Calu3 (cell line): ENCODE data around the gene BBX. TPM values are rescaled to one million over a fixed set of nuclear protein-coding genes. Genes with fewer than 3 reads are reported as not detected.

Source experiments
- BruUV-seq: library from RNA; stranded (reverse); fragments of 400-500 nt; replicated peaks from 2 replicates; lab custom pipeline; 2021; lab: Mats Ljungman, UMichigan
- CTCF ChIA-PET: fragments of 300-600 bp; sonication (Branson Sonifier 250); formaldehyde crosslinking; loops from one replicate; lab custom pipeline; 2022; ENCODE audit warnings: antibody characterized with exemption; lab: Charles Lee
- DNase-seq: peaks from one replicate; pipeline ENCODE4 v3.0.0; 2022
- H3K27ac Mint-ChIP-seq: one replicate; pipeline ENCODE4 v1.8.0; 2022; ENCODE audit warnings: mixed read lengths; ENCODE audit not compliant: unreplicated experiment
- H3K27me3 Mint-ChIP-seq: one replicate; pipeline ENCODE4 v1.8.0; 2022; ENCODE audit warnings: mixed read lengths; ENCODE audit not compliant: unreplicated experiment
- H3K36me3 Mint-ChIP-seq: one replicate; pipeline ENCODE4 v1.8.0; 2022; ENCODE audit warnings: mild to moderate bottlenecking, moderate library complexity, mixed read lengths; ENCODE audit not compliant: insufficient read depth, unreplicated experiment
- H3K4me1 Mint-ChIP-seq: one replicate; pipeline ENCODE4 v1.8.0; 2022; ENCODE audit warnings: mild to moderate bottlenecking, low read depth, mixed read lengths; ENCODE audit not compliant: unreplicated experiment
- H3K4me3 Mint-ChIP-seq: one replicate; pipeline ENCODE4 v1.8.0; 2022; ENCODE audit warnings: mild to moderate bottlenecking, low read depth, moderate library complexity, mixed read lengths; ENCODE audit not compliant: unreplicated experiment
- H3K9me3 Mint-ChIP-seq: one replicate; pipeline ENCODE4 v1.8.0; 2022; ENCODE audit warnings: low read depth, mixed read lengths; ENCODE audit not compliant: unreplicated experiment
- intact Hi-C: fragments of 100-400 bp; cut with micrococcal nuclease; formaldehyde crosslinking; loops from one replicate; pipeline ENCODE4 v1.10.0; 2022; ENCODE audit not compliant: unreplicated experiment
- total RNA-seq: library from RNA; stranded (reverse); gene quantifications from 2 replicates; pipeline ENCODE4 v1.2.3, GENCODE V29; 2022
- TF ChIP-seq, protein P1 (sequence below): fragments of 200-600 bp; IDR thresholded peaks from one replicate; pipeline ENCODE4 v1.8.0; 2022; ENCODE audit warnings: antibody characterized with exemption; ENCODE audit not compliant: unreplicated experiment

Gene BBX
- total RNA-seq, 1 experiment from 2014 or later = 66.9 TPM

DNA sequence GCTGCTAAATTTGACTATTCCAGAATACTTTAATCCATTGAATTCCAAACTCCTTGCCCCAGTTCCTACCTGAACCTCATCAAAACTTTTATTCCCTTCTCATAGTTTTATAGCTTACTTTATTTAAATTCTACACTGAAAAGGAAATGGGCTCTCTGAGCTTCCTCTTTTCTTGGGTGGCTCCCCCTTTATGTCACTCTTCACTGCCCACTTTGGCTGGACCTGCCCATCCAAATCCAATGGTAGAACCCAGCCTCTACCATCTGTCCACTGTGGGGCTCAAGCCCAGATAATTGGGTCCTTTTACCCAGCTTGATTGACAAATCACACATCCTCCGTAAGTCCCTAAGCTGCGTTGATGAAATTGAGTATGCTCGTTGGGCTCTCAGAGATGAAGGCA is 216.5 kb downstream of the BBX start:
- Mint-ChIP-seq H3K27ac (no peak overlapping the region), H3K27me3 (no peaks in the 10 kb centered on the region), H3K9me3 (no peaks in the 10 kb centered on the region), H3K4me3 (no peak overlapping the region), H3K4me1 (no peaks in the 10 kb centered on the region), H3K36me3 (no peaks in the 10 kb centered on the region)
- no peak for DNase-seq
- TF ChIP-seq, protein P1, sequence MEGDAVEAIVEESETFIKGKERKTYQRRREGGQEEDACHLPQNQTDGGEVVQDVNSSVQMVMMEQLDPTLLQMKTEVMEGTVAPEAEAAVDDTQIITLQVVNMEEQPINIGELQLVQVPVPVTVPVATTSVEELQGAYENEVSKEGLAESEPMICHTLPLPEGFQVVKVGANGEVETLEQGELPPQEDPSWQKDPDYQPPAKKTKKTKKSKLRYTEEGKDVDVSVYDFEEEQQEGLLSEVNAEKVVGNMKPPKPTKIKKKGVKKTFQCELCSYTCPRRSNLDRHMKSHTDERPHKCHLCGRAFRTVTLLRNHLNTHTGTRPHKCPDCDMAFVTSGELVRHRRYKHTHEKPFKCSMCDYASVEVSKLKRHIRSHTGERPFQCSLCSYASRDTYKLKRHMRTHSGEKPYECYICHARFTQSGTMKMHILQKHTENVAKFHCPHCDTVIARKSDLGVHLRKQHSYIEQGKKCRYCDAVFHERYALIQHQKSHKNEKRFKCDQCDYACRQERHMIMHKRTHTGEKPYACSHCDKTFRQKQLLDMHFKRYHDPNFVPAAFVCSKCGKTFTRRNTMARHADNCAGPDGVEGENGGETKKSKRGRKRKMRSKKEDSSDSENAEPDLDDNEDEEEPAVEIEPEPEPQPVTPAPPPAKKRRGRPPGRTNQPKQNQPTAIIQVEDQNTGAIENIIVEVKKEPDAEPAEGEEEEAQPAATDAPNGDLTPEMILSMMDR = no peak
- CTCF ChIA-PET = interaction anchor here (0.6 kb wide), 1 partner anchor 56 kb away, joined by 3 read pairs; no protein-coding TSS in a partner anchor
- no TSS peak for BruUV-seq
- intact Hi-C loops = loop anchor here (10.0 kb wide), 1 partner anchor 164 kb away; no protein-coding TSS in a partner anchor

DNA sequence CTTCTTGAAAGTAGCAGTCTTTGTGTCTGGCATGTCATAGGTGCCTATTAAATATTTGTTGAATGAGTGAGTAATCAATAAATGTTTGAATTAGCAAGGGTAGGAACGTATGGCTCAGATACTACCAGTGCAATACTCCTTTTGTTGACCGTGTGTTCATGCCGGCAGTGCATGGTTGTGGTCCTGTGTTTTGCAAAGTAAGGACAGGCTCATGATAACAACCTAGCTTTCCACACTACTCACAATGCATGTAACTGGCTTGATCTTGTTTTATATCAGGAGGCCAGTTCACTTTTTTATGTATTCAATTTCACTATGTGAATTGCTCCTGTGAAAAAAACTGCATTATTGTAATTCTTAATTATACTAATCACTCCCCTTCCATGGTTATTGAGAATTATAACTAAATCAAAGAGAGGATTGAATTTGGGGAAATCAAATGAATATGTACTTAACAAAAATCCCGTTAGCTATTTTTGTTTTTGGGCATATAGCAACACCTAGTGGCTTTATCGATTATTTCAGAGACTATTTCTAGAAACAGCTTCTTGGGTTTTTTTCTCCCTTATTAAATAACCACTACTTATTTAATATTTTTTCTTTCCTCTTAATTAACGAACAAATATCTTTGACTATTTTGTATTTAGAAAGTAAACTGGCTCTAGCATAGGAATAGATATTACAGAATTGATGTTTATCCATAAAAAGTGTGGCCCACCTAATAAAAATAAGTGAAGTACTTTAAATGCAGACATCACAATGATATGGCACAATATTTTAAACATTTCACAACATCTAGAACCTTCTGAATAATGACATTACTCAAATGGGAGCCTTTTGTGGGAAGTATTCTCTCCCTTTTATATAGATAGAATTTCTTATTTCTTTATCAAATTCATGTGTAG is 218.5 kb downstream of the BBX start:
- no peak overlapping the region for H3K27ac Mint-ChIP-seq
- H3K4me3 Mint-ChIP-seq = no peak overlapping the region
- H3K27me3 Mint-ChIP-seq = no peaks in the 10 kb centered on the region
- BruUV-seq = no TSS peak
- H3K4me1 Mint-ChIP-seq = no peaks in the 10 kb centered on the region
- intact Hi-C loops = loop anchor here (5.0 kb wide), 3 partner anchors 49 to 504 kb away; no protein-coding TSS in a partner anchor
- TF ChIP-seq, protein P1 = no peak
- no peaks in the 10 kb centered on the region for H3K9me3 Mint-ChIP-seq
- CTCF ChIA-PET = interaction anchor here (0.5 to 1.9 kb wide), 4 partner anchors 50 to 65 kb away, joined by 3 to 8 read pairs (median 4); no protein-coding TSS in a partner anchor
- DNase-seq = no peak
- H3K36me3 Mint-ChIP-seq = no peaks in the 10 kb centered on the region

DNA sequence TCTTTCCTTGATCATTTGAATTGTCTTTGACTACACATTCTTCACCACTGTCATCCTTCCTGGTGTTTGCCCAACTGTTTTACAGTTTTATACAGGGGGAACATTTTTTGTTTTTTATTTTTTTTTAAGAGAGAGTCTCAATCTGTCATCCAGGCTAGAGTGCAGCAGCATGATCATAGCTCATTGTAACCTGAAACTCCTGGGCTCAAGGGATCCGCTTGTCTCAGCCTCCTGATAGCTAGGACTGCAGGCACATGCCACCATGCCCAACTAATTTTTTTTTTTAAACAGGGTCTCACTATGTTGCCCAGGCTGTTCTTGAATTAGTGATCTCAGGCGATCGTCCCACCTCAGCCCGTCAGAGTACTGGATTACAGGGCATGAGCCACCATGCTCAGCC is 222.6 kb downstream of the BBX start:
- CTCF ChIA-PET = interaction anchor here (1.0 kb wide), 1 partner anchor 85 kb away, joined by 6 read pairs; no protein-coding TSS in a partner anchor
- no TSS peak for BruUV-seq
- intact Hi-C loops = no loop called here
- no peak for DNase-seq
- H3K4me1 Mint-ChIP-seq = no peaks in the 10 kb centered on the region
- no peaks in the 10 kb centered on the region for H3K9me3 Mint-ChIP-seq
- no peaks in the 10 kb centered on the region for H3K36me3 Mint-ChIP-seq
- TF ChIP-seq, protein P1 = no peak
- H3K27me3 Mint-ChIP-seq = no peaks in the 10 kb centered on the region
- H3K4me3 Mint-ChIP-seq = no peak overlapping the region
- H3K27ac Mint-ChIP-seq = no peak overlapping the region

DNA sequence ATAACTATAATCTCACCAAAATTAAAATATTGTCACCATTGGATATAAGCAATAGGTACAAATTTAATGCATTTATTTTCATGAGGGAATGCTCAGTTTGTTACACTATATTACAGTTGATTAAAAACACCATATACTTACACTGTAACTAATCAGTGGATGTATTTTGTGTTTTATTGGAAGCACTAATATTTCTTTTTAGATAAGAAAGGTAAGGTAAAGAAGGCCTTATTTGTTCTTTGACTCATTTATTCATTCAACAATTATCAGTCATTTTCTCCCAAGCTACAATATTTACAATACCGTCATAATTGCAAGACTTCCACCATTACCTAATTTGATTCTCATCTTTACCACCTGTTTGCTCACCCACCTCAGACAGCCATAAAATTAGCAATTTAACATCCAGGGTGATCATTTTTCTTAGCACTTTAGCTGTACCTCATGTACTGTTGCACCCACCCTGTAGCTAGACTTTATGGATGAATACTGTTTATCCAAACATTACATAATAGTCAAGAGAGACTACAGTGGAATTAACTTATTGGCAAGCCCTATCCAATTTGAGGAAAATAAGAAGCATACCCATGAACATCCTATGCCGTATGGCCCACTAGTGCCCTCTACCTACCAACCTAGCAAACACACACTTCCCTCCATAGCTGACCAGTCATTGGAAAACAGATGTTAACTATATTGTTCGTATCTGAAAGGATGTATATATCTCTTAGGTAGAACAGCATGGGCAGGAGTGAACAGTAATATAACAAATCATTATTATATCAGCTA is 229.6 kb downstream of the BBX start:
- no TSS peak for BruUV-seq
- peak; percentile 13 for DNase-seq
- CTCF ChIA-PET = interaction anchor here (1.3 to 2.1 kb wide), 3 partner anchors 62 to 175 kb away, joined by 4 to 6 read pairs (median 5); no protein-coding TSS in a partner anchor
- Mint-ChIP-seq H3K4me3 (no peak overlapping the region), H3K27me3 (no peaks in the 10 kb centered on the region), H3K36me3 (no peaks in the 10 kb centered on the region), H3K4me1 (peaks cover 6% of the 10 kb centered on the region), H3K9me3 (no peaks in the 10 kb centered on the region), H3K27ac (no peak overlapping the region)
- intact Hi-C loops = no loop called here
- TF ChIP-seq, protein P1 = no peak
